H1 (cell line): ENCODE data around the gene FCHSD1.

Experiments used
- CTCF ChIP-seq, 3 experiments: IDR thresholded peaks; 1 replicate in 2 of 3; 2 replicates in 1 of 3; pipeline versions ENCODE4 v1.5.1 to v1.6.1; 2011; ENCODE audit warnings: low read length in 3 of 3, mild to moderate bottlenecking in 3 of 3, inconsistent platforms in 2 of 3, low read depth in 1 of 3, moderate library complexity in 1 of 3; ENCODE audit not compliant: insufficient read depth in 1 of 3; ENCODE audit errors: control extremely low read depth in 1 of 3
- EGR1 ChIP-seq: IDR thresholded peaks from 2 replicates; pipeline ENCODE4 v1.6.1; 2011; ENCODE audit warnings: low read depth, low read length, borderline replicate concordance
- POLR2A ChIP-seq, 2 experiments: IDR thresholded peaks; 1 replicate in 1 of 2; 2 replicates in 1 of 2; pipeline ENCODE4 v1.6.1; 2011; ENCODE audit warnings: low read depth in 2 of 2, low read length in 2 of 2, mild to moderate bottlenecking in 2 of 2; ENCODE audit errors: control extremely low read depth in 1 of 2
- POLR2AphosphoS5 ChIP-seq: IDR thresholded peaks from 2 replicates; pipeline ENCODE4 v1.6.1; 2011; ENCODE audit warnings: low read depth, low read length
- RAD21 ChIP-seq, 2 experiments: IDR thresholded peaks in 1 of 2; conservative IDR thresholded peaks in 1 of 2; 2 replicates each; pipeline ENCODE4 v1.6.1; 2011; ENCODE audit warnings: low read depth in 2 of 2, low read length in 2 of 2, improper control_type of control experiment in 1 of 2, inconsistent platforms in 1 of 2, mild to moderate bottlenecking in 1 of 2, moderate library complexity in 1 of 2

- TF ChIP-seq CTCF (IDR thresholded peaks at IDR 0.05; ENCODE audit: control extremely low read depth in 1 of 3, insufficient read depth in 1 of 3, low read depth in 1 of 3, low read length in 3 of 3) (no peak), RAD21 (IDR thresholded peaks at IDR 0.05 in 1 of 2, conservative IDR thresholded peaks at IDR 0.05 in 1 of 2; ENCODE audit: low read depth in 2 of 2, low read length in 2 of 2) (no peak), POLR2AphosphoS5 (no peak), EGR1 (no peak), POLR2A (IDR thresholded peaks at IDR 0.05; ENCODE audit: control extremely low read depth in 1 of 2, low read depth in 2 of 2, low read length in 2 of 2) (no peak)
Observed at GRCh38 chr5:141685591-141685990, 34.4 kb upstream of the FCHSD1 start.
